GM21723 (cell line): ENCODE data around the gene PIGZ.

Experiments
- ATAC-seq: cut with Tn5 transposase; IDR thresholded peaks from one replicate; pipeline ENCODE4 v1.9.1; 2021; ENCODE audit warnings: mild to moderate bottlenecking, moderate library complexity; ENCODE audit not compliant: unreplicated experiment

PIGZ gene

DNA sequence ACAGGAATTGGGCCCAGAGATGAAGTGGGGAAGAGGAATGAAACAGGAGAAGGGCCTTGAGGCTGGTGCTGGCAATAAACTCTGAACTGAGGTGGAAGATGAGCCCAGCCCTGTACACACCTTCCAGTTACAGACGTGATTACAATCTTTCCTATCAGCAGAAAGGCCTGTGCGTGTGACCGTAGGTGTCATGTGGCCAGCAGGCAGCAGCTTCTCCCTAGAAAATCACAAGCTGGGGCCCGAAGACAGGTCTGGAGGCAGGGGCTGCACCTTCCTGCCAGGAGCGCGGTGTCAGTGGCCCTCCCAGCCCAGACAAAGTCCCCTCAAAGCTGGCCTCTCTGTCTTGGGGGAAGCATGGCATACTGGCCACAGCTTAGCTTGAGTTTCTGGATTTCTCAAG lies 16.7 kb upstream of the PIGZ start:
- no peak for ATAC-seq

DNA sequence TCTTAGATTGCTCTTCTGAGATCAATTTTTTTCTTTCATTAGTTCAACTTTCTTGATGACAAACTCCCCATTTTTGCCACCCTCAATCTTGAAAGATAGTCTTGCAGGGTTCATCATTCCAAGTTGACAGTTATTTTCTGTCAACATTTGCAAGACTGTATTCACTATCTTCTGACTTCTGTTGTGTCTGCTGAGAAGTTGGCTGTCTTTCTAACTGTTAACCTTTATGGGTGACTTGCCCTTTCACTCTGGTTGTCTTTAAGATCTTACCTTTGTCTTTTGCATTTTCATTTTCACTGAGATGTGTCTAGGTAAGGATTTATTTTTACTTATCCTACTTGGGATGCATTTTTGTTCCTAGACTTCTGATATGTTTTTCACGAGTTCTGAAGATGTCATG lies 14.6 kb upstream of the PIGZ start:
- no peak for ATAC-seq

DNA sequence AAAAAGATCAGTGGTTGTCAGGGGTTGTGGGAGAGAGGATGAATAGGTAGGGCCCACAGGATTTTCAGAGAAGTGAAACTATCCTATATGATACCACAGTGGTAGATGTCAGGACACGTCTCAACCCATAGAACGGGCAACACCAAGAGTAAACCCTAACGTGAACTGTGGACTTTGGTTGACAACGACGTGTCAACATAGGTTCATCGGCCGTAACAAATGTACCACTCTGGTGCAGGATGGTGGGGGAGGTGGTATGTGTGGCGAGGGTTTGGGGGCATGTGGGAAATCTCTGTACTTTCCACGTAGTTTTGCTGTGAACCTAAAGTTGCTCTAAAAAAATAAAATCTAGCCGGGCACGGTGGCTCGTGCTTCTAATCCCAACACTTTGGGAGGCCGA lies 13.0 kb upstream of the PIGZ start:
- no peak for ATAC-seq

DNA sequence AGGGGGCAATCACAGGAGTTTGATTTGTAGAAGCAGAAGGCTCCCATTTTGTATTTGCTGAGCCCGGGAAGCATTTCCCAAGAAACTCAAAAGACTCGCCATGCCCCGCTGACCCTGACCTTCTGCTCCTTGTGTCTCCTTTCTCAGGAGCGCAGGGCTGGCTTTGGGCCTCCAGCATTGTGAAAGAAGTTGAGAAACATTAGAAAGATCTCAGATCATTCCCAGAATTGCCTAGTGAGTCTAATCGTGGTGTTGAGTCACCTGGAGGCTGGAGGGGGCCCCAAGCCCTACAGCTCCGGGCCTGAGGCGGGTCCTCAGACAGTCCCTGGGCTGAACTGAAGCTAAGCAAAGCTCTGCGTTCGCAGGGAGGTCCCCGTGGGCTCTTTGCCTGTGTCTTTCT lies 10.9 kb upstream of the PIGZ start:
- no peak for ATAC-seq

DNA sequence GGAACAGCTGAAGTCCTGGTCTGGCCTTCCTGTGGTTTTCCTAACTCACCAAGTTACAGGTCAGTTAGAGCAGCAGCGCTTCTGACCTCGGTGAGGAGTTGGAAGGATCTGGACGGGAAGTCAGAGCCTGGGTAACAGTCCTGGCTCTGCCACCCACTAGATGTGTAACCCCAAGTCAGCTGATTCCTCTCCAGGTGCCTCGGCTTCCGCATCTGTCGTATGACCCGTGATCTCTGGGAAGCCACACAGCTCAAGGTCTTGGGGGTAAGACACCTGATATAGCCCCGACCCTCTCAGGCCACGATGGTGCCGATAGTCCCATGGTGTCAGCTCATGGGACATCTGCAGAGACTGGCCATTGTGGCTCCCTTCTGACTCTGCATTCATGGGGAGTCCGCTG lies 8.3 kb upstream of the PIGZ start:
- ATAC-seq: no peak

DNA sequence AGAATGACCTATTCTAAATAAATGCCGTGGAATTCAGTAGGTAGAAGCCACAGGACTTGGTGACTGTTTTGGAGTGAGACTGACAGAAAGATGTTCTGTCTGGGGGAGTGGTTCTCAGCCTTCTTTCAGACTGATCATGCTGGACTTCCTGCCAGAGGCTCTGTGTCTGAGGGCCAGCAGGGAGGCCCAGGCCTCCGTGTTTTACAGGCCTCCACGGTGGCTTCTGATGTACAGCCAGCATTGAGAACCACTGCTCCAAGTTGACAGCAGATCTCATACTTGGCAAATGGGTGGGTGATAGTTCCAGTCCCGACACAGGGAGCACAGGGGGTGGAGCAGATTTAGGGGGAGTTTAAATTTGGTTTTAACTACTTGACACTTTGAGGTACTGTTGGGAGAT lies 6.7 kb upstream of the PIGZ start:
- no peak for ATAC-seq

DNA sequence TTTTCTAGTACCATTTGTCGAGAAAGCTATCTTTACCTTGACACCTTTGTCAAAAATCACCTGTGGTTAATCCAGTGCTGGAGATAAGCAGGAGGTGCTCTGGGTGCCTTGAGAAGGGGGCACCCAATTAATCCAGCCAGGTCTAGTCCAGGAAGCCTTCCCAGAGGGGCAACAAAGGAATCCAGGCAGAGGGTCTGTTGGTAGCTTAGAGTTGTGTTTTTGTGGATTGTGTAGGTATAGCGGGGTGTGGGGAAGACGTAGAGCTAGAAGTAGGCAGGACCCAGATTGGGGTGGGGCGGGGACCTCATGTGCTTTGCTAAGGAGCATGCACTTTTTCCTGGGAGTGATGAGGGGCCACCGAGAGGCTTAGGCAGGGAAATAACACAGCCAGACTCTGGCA lies 6.0 kb upstream of the PIGZ start:
- ATAC-seq: no peak

DNA sequence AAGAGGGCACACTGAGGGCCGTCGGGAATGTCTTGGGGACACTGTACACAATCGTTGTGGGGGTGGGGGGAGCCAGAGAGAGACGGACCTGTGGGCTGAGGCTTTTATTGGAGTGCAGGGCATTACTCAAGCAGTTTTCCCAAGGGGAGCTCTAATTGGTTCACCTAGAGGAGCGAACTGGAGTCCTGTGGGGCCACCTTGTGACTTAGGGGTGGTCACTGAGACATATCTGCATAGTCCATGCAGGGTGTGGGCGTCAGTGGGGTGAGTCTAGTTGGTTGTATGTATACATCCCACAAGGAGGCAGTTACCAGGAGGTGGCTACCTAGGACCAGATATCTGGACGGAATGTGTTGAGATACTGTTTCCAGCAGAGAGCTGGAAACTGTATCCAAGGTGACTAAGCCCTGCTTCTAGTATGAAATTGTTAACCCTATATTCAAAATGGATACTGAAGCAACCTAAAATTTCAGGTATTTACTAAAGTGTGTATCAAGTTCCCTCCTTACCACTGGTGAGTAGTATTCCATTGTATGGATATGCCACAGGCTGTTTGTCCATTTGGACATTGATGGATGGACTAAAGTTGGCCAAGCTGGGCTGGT lies 2.6 kb upstream of the PIGZ start:
- no peak for ATAC-seq

DNA sequence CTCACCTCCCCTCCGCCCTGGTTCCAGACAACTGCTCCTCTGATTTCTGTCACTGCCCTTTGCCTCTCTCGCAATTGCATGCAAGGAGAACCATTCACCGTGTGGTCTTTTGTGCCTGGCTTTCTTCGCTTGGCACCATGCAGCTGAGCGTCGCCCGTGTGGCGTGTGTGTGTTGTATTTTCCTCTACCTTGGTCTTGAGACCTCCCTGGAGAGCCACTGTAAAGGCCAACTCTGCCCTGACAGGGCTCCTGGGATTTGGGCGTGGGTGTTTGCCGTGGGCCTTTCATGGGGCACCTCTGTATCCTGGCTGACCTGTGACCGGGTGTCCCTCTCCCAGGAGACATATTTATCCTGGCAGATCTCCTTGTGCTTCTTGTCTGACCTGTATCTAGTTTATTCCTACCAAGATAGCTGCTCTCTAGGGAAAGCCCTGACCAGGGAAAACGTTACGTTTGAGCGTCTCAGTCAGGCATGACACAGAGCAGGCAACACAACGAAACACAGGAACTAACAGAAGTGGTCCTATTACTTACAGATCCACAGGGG lies 2.0 kb upstream of the PIGZ start:
- no peak for ATAC-seq

DNA sequence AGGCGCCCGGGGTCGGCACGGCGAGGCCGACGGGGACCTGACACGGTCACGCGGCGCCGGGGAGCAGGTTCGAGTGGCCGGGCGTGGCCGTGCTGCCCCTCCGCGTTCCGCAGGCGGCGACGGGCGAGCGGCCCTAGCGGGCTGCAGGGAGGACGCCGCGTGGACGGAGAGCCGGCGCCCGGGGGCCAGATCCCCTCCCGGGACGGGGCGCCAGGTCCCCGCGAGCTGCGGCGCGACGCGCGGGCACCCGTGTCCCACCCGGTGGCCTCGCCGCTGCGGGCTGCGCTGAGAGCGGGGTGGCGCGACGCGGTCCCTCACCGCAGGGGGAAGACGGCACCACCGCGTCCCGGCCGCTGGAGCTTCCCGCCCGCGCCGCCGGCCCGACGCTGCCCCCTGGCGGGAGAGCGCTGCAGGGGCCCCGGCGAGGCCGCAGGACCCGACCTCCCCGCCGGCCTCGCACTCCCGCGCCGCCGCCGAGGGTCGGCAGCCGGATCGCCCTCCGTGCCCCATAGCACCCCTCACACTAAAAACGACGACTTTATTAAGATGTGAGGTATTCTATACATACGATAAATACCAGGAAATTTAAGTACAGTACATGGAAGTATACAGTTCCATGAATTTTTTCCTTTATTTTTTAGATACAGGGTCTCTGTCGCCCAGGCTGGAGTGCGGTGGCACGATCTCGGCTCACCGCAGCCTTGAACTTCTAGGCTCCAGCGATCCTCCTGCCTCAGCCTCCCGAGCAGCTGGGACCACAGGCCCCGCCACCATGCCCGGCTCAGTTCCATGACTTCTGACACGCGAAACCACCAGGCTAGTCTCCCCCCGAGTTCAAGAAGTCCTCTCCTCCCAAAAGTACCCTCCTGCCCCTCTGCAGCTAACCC lies 1.3 kb upstream of the PIGZ start:
- peak; percentile 56 for ATAC-seq

DNA sequence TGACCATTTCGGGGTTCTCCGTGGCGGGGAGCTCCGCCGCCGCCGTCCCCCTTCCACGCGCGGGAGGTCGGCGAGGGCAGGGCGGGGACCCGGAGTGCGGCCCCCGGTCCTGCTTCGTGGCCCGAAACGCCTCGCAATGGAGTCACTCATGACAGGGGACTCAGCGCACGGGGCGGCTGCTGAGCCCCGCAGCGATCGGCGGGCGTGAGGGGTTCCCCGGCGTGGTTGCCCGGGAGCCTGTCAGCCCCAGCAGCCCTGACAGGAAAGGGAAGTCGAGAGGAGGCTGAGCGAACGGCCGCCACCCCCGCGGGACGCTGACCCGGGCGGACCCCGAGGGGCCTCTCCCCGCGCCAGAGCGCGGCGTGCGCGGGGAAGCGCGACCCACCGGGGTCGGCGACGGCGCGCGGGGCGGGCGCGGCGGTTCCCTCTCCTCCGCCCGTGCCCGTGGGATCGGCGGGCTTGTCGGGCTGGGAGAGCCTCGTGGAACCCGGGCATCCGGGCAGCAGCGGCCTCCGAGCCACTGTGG lies 564 bp upstream of the PIGZ start:
- peak; percentile 47 for ATAC-seq

DNA sequence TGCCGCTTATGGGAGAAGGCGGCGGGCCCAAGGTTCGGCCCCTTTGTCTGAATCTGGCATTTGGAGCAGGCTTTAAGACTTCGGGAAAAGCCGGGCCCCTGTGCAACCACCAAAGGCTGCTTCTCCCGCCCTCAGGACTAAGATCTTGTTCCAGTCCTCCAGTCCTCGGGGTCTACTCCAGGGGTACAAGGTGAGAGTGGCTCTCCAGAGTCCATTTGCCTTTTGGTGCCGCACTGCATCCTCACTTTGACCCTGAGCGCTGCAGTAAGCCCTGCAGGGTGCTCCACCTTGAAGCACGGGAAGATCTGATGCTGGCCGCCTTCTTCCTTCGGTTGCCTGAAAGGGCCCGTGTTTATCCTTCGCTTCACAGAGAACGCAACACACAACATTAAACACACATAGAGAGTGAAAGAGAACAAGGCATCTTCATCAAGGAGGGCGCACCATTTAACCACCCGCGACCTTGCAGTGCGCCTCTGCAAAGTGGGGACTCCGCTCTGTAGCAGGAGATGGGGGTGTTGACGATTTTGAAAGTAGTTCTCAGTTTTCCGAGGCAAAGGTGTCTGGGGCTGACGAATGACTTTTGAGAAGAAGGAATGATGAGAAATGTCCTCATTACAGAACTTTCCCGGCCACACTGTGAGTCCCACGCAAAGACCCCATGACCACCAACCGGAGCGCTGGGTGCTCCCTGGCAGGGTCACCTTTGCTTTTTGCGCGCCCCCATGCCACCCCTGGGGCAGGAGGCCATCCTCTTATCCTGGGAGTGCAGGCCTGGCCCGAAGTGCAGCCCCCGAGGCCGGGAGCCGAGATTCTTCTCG lies 1.0 kb downstream of the PIGZ start:
- no peak for ATAC-seq

DNA sequence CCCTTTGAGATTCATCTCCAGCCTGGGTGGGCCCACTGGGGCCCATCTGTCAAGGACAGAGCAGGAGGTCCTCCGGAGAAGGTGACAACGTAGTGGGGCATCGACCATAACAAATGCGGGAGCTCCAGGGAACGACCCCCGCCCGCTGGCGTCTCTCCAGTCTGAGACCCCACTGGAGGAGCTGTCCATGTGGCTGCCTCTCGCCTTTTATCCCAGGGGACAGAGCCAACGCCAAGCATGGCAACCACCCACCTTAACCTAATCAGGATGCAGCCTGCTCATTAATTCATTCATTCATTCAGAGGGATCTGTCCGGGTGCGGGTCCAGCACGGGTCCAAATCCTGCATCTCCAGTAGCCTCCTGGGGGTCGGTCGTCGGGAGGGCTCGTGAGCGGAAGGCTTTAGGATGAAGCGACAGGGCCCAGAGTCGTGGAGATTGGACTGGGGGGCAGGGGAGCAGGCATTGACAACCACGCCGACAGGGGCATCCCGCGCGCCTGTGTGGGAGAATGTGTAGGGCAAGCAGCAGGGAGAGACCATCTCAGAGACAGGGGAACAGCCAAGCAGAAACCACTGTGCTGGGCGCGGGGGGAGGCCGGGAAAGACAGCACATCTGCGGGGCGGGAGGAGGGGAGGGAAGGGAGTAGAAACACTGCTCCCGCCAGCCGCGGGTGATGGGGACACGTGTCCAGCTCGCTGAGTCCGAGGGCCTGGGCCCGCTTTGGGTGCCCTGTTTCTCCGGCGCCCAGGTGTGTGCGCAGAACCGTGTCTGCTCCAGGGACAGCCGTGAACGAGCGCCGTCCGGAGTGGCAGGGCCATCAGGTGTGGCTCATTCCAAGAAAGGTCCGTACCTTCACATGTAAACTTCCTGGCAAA lies 1.9 kb downstream of the PIGZ start:
- no peak for ATAC-seq

DNA sequence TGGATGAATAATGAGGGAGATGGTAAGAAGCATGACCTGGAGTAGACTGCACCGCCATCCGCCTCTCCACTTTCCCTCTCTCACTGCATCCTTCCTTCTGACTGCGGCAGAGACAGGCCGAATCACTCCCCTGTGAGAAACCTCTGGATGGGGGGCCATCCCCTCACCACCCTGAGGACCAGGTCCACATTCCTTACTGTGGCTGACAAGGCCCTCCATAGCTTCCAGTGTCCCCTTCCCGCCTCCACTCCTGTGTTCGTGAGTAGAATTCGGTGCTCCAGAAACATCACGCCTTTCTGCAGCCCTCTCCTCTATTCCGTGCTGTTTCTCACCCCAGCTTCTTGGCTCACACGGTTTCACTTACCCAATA lies 2.8 kb downstream of the PIGZ start:
- no peak for ATAC-seq

DNA sequence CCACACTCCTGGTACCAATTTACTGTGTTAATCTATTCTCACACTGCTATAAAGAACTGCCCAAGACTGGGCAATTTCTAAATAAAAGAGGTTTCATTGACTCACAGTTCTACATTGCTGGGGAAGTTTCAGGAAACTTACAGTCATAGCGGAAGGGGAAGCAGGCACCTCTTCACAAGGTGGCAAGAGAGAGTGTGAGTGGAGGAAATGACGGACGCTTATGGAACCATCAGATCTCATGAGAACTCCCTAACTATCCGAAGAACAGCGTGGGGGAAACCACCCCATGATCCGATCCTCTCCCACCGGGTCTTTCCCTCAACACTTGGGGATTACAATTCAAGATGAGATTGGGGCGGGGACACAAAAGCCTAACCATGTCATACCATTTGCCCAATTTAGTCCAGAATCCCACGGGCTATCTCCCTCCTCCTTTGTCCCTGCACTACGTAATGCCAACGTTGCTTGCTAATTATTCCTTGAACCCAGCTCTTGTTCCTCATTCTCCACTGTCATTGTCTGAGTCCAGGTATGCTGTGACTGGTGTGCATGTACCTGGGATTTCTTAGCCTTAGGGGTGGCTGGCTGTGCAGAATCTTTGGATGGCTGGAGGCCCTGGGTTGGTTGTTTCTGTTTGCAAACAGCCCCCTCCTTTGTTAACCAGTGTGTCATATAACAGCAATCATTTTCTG lies 3.4 kb downstream of the PIGZ start:
- ATAC-seq: no peak

DNA sequence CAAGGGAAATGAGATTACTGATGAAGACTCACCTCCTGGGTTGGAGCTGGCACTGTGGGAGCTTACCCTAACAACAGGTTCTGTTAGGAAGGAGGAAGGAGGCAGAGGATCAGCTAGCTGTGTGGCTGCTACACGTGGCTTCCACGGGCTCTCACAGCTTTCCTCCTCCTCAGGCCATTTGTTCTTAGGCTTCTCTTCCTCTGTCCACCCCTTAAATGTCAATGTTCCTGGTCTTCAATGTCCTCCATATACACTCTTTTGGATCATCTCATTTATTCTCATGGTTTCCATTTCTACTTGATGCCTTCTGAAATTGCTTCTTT lies 5.0 kb downstream of the PIGZ start:
- ATAC-seq: no peak

DNA sequence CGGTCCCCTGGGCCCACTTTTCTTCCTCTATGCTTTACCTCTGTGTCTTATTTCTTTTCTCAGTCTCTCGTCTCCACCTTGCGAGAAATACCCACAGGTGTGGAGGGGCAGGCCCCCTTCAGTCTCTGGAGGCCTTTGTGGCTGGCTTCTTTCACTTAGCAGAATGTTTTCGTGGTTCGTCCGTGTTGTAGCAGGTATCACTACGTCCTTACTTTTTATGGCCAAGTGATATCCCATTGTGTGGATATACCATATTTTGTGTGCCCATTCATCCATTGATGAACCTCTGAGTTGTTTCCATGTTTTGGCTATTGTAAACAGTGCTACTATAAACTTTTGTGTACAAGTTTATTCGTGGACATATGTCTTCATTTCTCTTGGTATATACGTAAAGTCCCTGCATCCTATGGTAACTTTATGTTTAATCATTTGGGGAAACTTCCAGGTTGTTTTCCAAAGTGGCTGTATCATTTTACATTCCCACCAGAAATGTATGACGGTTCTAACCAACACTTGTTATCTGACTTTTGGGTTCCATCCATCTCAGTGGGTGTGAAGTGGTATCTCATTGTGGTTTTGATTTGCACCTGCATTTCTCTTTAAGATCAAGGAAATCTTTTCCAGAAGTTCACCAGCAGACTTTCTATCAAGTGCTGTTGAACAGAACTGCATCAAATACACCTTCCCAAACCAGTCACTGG lies 5.6 kb downstream of the PIGZ start:
- no peak for ATAC-seq

DNA sequence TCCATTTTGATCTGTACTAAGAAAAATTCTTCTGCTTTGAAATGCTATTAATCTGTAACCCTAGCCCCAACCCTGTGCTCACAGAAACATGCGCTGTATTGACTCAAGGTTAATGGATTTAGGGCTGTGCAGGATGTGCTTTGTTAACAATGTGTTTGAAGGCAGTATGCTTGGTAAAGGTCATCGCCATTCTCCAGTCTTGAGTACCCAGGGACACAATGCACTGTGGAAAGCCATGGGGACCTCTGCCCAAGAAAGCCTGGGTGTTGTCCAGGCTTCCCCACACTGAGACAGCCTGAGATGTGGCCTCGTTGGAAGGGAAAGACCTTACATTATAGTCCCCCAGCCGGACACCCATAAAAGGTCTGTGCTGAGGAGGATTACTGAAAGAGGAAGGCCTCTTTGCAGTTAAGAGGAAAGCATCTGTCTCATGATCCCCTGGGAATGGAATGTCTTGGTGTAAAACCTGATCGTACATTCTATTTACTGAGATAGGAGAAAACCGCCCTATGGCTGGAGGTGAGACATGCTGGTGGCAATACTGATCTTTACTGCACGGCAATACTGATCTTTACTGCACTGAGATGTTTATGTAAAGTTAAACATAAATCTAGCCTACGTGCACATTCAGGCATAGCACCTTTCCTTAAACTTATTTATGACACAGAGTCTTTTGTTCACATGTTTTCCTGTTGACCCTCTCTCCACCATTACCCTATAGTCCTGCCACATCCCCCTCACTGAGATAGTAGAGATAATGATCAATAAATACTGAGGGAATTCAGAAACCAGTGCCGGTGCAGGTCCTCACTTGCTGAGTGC lies 6.3 kb downstream of the PIGZ start:
- ATAC-seq: no peak
